Measurements from ENCODE around the gene TMSB15C. TPM values are rescaled to one million over a fixed set of nuclear protein-coding genes. Genes with fewer than 3 reads are reported as not detected.
A peak's percentile ranks its signal among the peaks of the same experiment; 100 is the strongest.

The TMSB15C gene
- total RNA-seq, 1 donor from 2014 or later: 1.2 TPM

DNA sequence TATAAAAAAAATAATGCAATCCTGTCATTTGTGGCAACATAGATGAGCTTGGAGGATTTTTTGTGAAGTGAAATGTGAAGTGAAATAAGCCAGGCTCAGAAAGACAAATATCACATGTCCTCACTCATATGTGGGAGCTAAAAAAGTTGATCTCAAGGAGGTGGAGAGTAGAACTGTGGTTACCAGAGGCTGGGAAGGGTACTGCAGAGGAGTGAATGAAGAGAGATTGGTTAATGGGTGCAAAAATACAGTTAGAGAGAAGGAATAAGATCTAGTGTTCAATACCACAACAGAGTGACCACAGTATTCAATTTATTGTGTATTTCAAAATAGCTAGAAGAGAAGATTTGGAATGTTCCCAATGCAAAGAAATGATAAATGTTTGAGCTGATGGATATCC lies 22.9 kb upstream of the TMSB15C start:
- H3K9me3 ChIP-seq: no peaks in the 10 kb centered on the region
- TF ChIP-seq, protein P1, sequence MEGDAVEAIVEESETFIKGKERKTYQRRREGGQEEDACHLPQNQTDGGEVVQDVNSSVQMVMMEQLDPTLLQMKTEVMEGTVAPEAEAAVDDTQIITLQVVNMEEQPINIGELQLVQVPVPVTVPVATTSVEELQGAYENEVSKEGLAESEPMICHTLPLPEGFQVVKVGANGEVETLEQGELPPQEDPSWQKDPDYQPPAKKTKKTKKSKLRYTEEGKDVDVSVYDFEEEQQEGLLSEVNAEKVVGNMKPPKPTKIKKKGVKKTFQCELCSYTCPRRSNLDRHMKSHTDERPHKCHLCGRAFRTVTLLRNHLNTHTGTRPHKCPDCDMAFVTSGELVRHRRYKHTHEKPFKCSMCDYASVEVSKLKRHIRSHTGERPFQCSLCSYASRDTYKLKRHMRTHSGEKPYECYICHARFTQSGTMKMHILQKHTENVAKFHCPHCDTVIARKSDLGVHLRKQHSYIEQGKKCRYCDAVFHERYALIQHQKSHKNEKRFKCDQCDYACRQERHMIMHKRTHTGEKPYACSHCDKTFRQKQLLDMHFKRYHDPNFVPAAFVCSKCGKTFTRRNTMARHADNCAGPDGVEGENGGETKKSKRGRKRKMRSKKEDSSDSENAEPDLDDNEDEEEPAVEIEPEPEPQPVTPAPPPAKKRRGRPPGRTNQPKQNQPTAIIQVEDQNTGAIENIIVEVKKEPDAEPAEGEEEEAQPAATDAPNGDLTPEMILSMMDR (IDR thresholded peaks at IDR 0.05): no peak
- no peak overlapping the region for H3K27ac ChIP-seq
- H3K27me3 ChIP-seq (ENCODE audit: low read depth): no peaks in the 10 kb centered on the region
- DNase-seq: no peak
- no peaks in the 10 kb centered on the region for H3K36me3 ChIP-seq
- no peaks in the 10 kb centered on the region for H3K4me1 ChIP-seq
- H3K4me3 ChIP-seq: no peak overlapping the region
- ATAC-seq: no peak
- intact Hi-C loops (cut with DNase I): no loop called here

DNA sequence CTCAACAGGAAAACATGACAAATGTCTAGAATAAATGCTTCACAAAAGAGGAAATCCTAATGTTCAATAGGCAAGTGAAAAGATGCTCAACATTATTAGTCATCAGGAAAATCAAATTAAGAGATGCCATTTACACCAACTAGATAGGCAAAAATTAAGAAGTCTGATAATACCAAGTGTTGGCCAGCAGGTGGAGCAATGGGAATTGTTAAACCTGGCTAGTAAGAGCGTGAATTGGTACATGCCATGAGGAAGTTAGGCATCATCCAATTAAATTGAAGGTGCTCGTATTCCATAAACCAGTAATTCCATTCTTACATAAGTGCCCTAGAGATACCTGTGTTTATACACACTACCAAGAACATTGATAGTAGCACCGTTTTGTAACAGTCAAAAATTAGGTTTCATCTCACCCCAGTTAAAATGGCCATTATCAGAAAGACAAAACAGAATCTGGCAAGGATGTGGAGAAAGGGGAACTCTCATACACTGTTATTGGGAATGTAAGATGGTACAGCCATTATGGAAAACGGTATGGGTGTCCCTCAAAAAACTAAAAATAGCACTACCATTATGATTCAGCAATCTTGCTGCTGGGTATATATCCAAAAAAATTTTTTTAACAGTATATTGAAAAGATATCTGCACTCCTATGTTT lies 22.2 kb upstream of the TMSB15C start:
- TF ChIP-seq, protein P1 (IDR thresholded peaks at IDR 0.05): peak; percentile 56

DNA sequence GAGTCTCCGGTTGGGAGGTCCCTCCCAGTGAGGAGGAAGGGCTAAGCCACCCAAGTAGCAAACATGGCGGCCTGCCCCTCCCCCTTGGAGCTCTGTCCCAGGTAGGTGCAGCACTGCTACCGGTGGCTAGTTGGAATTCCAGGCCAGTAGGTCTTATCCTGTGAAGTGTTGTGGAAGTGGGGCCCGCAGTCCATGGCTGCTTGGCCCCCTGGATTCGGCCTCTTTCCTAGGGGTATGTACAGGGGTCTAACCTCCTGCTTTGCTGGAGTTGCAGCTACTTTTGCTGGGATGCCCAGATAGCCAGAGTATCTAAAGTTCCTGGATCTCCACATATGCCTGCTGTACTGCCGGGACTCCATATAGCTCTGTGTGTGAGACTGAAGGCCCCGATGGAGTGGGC lies 9.9 kb upstream of the TMSB15C start:
- TF ChIP-seq, protein P1 (IDR thresholded peaks at IDR 0.05): no peak
- ATAC-seq (no peak), DNase-seq (no peak)
- Histone ChIP-seq H3K27me3 (ENCODE audit: low read depth) (no peaks in the 10 kb centered on the region), H3K36me3 (no peaks in the 10 kb centered on the region), H3K4me3 (no peak overlapping the region), H3K27ac (no peak overlapping the region), H3K9me3 (no peaks in the 10 kb centered on the region), H3K4me1 (no peaks in the 10 kb centered on the region)
- intact Hi-C loops (cut with DNase I): no loop called here

More for the DNA sequence above, 22.2 kb upstream of the TMSB15C start:
- H3K36me3 ChIP-seq: no peaks in the 10 kb centered on the region
- no peaks in the 10 kb centered on the region for H3K4me1 ChIP-seq
- no peak overlapping the region for H3K4me3 ChIP-seq
- ATAC-seq (peak; percentile 67 to 76), DNase-seq (no peak)
- H3K27me3 ChIP-seq (ENCODE audit: low read depth): no peaks in the 10 kb centered on the region
- H3K27ac ChIP-seq: no peak overlapping the region
- H3K9me3 ChIP-seq: no peaks in the 10 kb centered on the region
- intact Hi-C loops (cut with DNase I): no loop called here

- TF ChIP-seq, protein P1 (IDR thresholded peaks at IDR 0.05): no peak
- intact Hi-C loops (cut with DNase I): no loop called here
- Histone ChIP-seq H3K9me3 (no peaks in the 10 kb centered on the region), H3K4me1 (no peaks in the 10 kb centered on the region), H3K4me3 (no peak overlapping the region), H3K27ac (no peak overlapping the region), H3K36me3 (no peaks in the 10 kb centered on the region), H3K27me3 (ENCODE audit: low read depth) (no peaks in the 10 kb centered on the region)
- no peak for DNase-seq
- ATAC-seq: no peak
Measured at GRCh38 chrX:104085477-104085876, 9.4 kb upstream of the TMSB15C start.

DNA sequence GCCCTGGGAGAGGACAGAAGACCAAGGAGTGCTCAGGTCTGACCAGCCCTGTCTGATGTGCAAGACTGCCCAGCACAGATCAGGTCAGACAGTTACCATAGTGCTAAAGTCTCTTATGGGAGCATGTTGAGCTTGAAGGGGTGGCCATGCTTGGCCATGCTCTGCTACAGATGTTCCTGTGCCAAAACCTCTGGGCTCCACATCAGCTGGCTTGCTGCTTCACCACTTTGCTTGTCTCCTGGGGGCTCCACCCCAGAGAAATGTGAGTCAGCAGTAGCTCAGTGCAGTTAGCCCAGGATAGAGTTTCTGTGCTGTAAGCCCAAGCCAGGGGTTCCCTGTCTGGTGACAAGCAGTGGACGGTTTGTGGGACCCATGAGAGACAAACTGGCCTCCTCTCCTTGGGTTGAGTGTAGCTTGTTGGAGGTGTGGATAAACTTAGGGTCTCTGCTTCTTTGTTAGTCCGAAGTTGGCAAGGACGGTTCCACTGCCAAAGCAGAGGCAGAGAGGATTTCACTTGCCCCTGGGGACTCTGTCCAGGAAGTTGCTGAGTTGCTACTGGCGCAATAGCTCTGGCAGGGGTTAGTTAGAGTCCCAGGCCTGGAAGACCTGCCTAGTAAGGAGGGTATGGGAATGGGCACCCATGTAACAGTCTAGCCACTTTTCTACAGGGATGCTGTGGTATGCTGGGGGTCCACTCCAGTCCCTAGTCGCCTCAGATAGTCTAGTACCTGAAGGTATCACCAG lies 8.7 kb upstream of the TMSB15C start:
- H3K36me3 ChIP-seq: no peaks in the 10 kb centered on the region
- no peak for ATAC-seq
- no peak overlapping the region for H3K27ac ChIP-seq
- H3K4me3 ChIP-seq: no peak overlapping the region
- TF ChIP-seq, protein P1 (IDR thresholded peaks at IDR 0.05): no peak
- H3K27me3 ChIP-seq (ENCODE audit: low read depth): no peaks in the 10 kb centered on the region
- no peak for DNase-seq
- H3K4me1 ChIP-seq: no peaks in the 10 kb centered on the region
- no peaks in the 10 kb centered on the region for H3K9me3 ChIP-seq
- intact Hi-C loops (cut with DNase I): no loop called here

Measured in lower lobe of right lung (tissue), 2 donors.